Measurements from ENCODE around the gene RAP1GAP2. TPM values are rescaled to one million over a fixed set of nuclear protein-coding genes. Genes with fewer than 3 reads are reported as not detected.
A peak's percentile ranks its signal among the peaks of the same experiment; 100 is the strongest.

The RAP1GAP2 gene
- total and polyA plus RNA-seq, 7 experiments from 2014 or later: 0.54 to 95.6 (median 2.6) TPM

- DNase-seq (no peak), ATAC-seq (no peak)
- Histone ChIP-seq H3K9me3 (ENCODE audit: control insufficient read depth in 2 of 3, low read length in 3 of 3) (no peaks in the 10 kb centered on the region), H3K27me3 (ENCODE audit: control insufficient read depth in 2 of 2, insufficient read depth in 2 of 2, low read length in 2 of 2) (no peaks in the 10 kb centered on the region), H3K36me3 (ENCODE audit: control insufficient read depth in 2 of 3, insufficient read depth in 3 of 3, low read length in 3 of 3) (peaks cover 0 to 41% (median 4%) of the 10 kb centered on the region in 3 experiments), H3K27ac (ENCODE audit: low read depth, low read length) (no peak overlapping the region), H3K4me3 (ENCODE audit: low read length) (no peak overlapping the region), H3K4me1 (ENCODE audit: control insufficient read depth in 2 of 2, insufficient read depth in 2 of 2, low read length in 2 of 2) (no peaks in the 10 kb centered on the region)
- Mint-ChIP-seq H3K9me3 (peaks cover 0 to 1% (median 0%) of the 10 kb centered on the region in 11 donors), H3K27ac (no peak overlapping the region), H3K36me3 (peaks cover 0 to 49% (median 12%) of the 10 kb centered on the region in 5 donors), H3K27me3 (no peaks in the 10 kb centered on the region), H3K4me1 (peaks cover 0 to 30% (median 2%) of the 10 kb centered on the region in 7 donors), H3K4me3 (no peak overlapping the region)
- intact Hi-C loops (cut with micrococcal nuclease): no loop called here
- CTCF ChIA-PET: no interaction called here
- POLR2A ChIA-PET: no interaction called here
Observed at GRCh38 chr17:2906901-2907300, 110.7 kb downstream of the RAP1GAP2 start.

GRCh38 chr17:2909175-2909845 lies 113.1 kb downstream of the RAP1GAP2 start:
- ChIA-PET CTCF (no interaction called here), POLR2A (no interaction called here)
- H3K4me3 ChIP-seq (ENCODE audit: low read length): no peak overlapping the region
- H3K4me1 ChIP-seq (ENCODE audit: control insufficient read depth in 2 of 2, insufficient read depth in 2 of 2, low read length in 2 of 2): no peaks in the 10 kb centered on the region
- no peaks in the 10 kb centered on the region for H3K27me3 Mint-ChIP-seq
- peaks cover 0 to 45% (median 4%) of the 10 kb centered on the region in 3 experiments for H3K36me3 ChIP-seq (ENCODE audit: control insufficient read depth in 2 of 3, insufficient read depth in 3 of 3, low read length in 3 of 3)
- ATAC-seq (no peak), DNase-seq (no peak)
- no peaks in the 10 kb centered on the region for H3K27me3 ChIP-seq (ENCODE audit: control insufficient read depth in 2 of 2, insufficient read depth in 2 of 2, low read length in 2 of 2)
- no peak overlapping the region for H3K4me3 Mint-ChIP-seq
- H3K4me1 Mint-ChIP-seq: peaks cover 0 to 23% (median 2%) of the 10 kb centered on the region in 7 donors
- peaks cover 0 to 61% (median 18%) of the 10 kb centered on the region in 5 donors for H3K36me3 Mint-ChIP-seq
- H3K9me3 ChIP-seq (ENCODE audit: control insufficient read depth in 2 of 3, low read length in 3 of 3): no peaks in the 10 kb centered on the region
- intact Hi-C loops (cut with micrococcal nuclease): no loop called here
- peak overlapping the region in 1 of 9 donors; percentile 17 for H3K27ac Mint-ChIP-seq
- peaks cover 0 to 1% (median 0%) of the 10 kb centered on the region in 11 donors for H3K9me3 Mint-ChIP-seq
- no peak overlapping the region for H3K27ac ChIP-seq (ENCODE audit: low read depth, low read length)

- Histone ChIP-seq H3K4me3 (ENCODE audit: low read length) (no peak overlapping the region), H3K27ac (ENCODE audit: low read depth, low read length) (no peak overlapping the region), H3K4me1 (ENCODE audit: control insufficient read depth in 2 of 2, insufficient read depth in 2 of 2, low read length in 2 of 2) (no peaks in the 10 kb centered on the region), H3K9me3 (ENCODE audit: control insufficient read depth in 2 of 3, low read length in 3 of 3) (no peaks in the 10 kb centered on the region), H3K36me3 (ENCODE audit: control insufficient read depth in 2 of 3, insufficient read depth in 3 of 3, low read length in 3 of 3) (peaks cover 0 to 45% (median 4%) of the 10 kb centered on the region in 3 experiments), H3K27me3 (ENCODE audit: control insufficient read depth in 2 of 2, insufficient read depth in 2 of 2, low read length in 2 of 2) (no peaks in the 10 kb centered on the region)
- Mint-ChIP-seq H3K9me3 (peaks cover 0 to 1% (median 0%) of the 10 kb centered on the region in 11 donors), H3K4me1 (peaks cover 0 to 23% (median 2%) of the 10 kb centered on the region in 7 donors), H3K27ac (no peak overlapping the region), H3K27me3 (no peaks in the 10 kb centered on the region), H3K4me3 (no peak overlapping the region), H3K36me3 (peaks cover 0 to 61% (median 18%) of the 10 kb centered on the region in 5 donors)
- intact Hi-C loops (cut with micrococcal nuclease): no loop called here
- ATAC-seq: no peak
- POLR2A ChIA-PET: no interaction called here
- CTCF ChIA-PET: no interaction called here
- DNase-seq: no peak
Observed at GRCh38 chr17:2909846-2910234, 113.6 kb downstream of the RAP1GAP2 start.

- H3K9me3 Mint-ChIP-seq: peaks cover 0 to 1% (median 0%) of the 10 kb centered on the region in 11 donors
- no peak overlapping the region for H3K27ac Mint-ChIP-seq
- intact Hi-C loops (cut with micrococcal nuclease): no loop called here
- ATAC-seq: no peak
- Histone ChIP-seq H3K4me1 (ENCODE audit: control insufficient read depth in 2 of 2, insufficient read depth in 2 of 2, low read length in 2 of 2) (no peaks in the 10 kb centered on the region), H3K27ac (ENCODE audit: low read depth, low read length) (no peak overlapping the region), H3K27me3 (ENCODE audit: control insufficient read depth in 2 of 2, insufficient read depth in 2 of 2, low read length in 2 of 2) (no peaks in the 10 kb centered on the region), H3K9me3 (ENCODE audit: control insufficient read depth in 2 of 3, low read length in 3 of 3) (no peaks in the 10 kb centered on the region), H3K4me3 (ENCODE audit: low read length) (no peak overlapping the region), H3K36me3 (ENCODE audit: control insufficient read depth in 2 of 3, insufficient read depth in 3 of 3, low read length in 3 of 3) (peaks cover 0 to 33% (median 4%) of the 10 kb centered on the region in 3 experiments)
- no peaks in the 10 kb centered on the region for H3K27me3 Mint-ChIP-seq
- no peak for DNase-seq
- ChIA-PET CTCF (no interaction called here), POLR2A (no interaction called here)
- H3K36me3 Mint-ChIP-seq: peaks cover 0 to 59% (median 18%) of the 10 kb centered on the region in 5 donors
- H3K4me1 Mint-ChIP-seq: peaks cover 0 to 17% (median 2%) of the 10 kb centered on the region in 7 donors
- H3K4me3 Mint-ChIP-seq: no peak overlapping the region
Observed at GRCh38 chr17:2911035-2911754, 115.0 kb downstream of the RAP1GAP2 start.

- ChIA-PET POLR2A (no interaction called here), CTCF (no interaction called here)
- Histone ChIP-seq H3K27me3 (ENCODE audit: control insufficient read depth in 2 of 2, insufficient read depth in 2 of 2, low read length in 2 of 2) (no peaks in the 10 kb centered on the region), H3K4me3 (ENCODE audit: low read length) (no peak overlapping the region), H3K4me1 (ENCODE audit: control insufficient read depth in 2 of 2, insufficient read depth in 2 of 2, low read length in 2 of 2) (no peaks in the 10 kb centered on the region), H3K36me3 (ENCODE audit: control insufficient read depth in 2 of 3, insufficient read depth in 3 of 3, low read length in 3 of 3) (peaks cover 0 to 28% (median 4%) of the 10 kb centered on the region in 3 experiments), H3K27ac (ENCODE audit: low read depth, low read length) (no peak overlapping the region), H3K9me3 (ENCODE audit: control insufficient read depth in 2 of 3, low read length in 3 of 3) (no peaks in the 10 kb centered on the region)
- H3K36me3 Mint-ChIP-seq: peaks cover 0 to 54% (median 16%) of the 10 kb centered on the region in 5 donors
- H3K9me3 Mint-ChIP-seq: peaks cover 0 to 1% (median 0%) of the 10 kb centered on the region in 11 donors
- H3K4me1 Mint-ChIP-seq: peaks cover 0 to 17% (median 2%) of the 10 kb centered on the region in 7 donors
- no peak overlapping the region for H3K4me3 Mint-ChIP-seq
- intact Hi-C loops (cut with micrococcal nuclease): no loop called here
- no peaks in the 10 kb centered on the region for H3K27me3 Mint-ChIP-seq
- H3K27ac Mint-ChIP-seq: peak overlapping the region in 2 of 9 donors; percentile 8 to 9
- ATAC-seq: no peak
- no peak for DNase-seq
Observed at GRCh38 chr17:2911755-2912111, 115.5 kb downstream of the RAP1GAP2 start.

GRCh38 chr17:2912754-2913153 lies 116.5 kb downstream of the RAP1GAP2 start:
- no peak overlapping the region for H3K4me3 Mint-ChIP-seq
- Histone ChIP-seq H3K4me3 (ENCODE audit: low read length) (no peak overlapping the region), H3K36me3 (ENCODE audit: control insufficient read depth in 2 of 3, insufficient read depth in 3 of 3, low read length in 3 of 3) (peaks cover 0 to 18% (median 4%) of the 10 kb centered on the region in 3 experiments), H3K27me3 (ENCODE audit: control insufficient read depth in 2 of 2, insufficient read depth in 2 of 2, low read length in 2 of 2) (no peaks in the 10 kb centered on the region), H3K9me3 (ENCODE audit: control insufficient read depth in 2 of 3, low read length in 3 of 3) (no peaks in the 10 kb centered on the region), H3K27ac (ENCODE audit: low read depth, low read length) (no peak overlapping the region), H3K4me1 (ENCODE audit: control insufficient read depth in 2 of 2, insufficient read depth in 2 of 2, low read length in 2 of 2) (no peaks in the 10 kb centered on the region)
- peaks cover 0 to 51% (median 8%) of the 10 kb centered on the region in 5 donors for H3K36me3 Mint-ChIP-seq
- DNase-seq (no peak), ATAC-seq (no peak)
- CTCF ChIA-PET: no interaction called here
- no peak overlapping the region for H3K27ac Mint-ChIP-seq
- H3K4me1 Mint-ChIP-seq: peaks cover 0 to 17% (median 2%) of the 10 kb centered on the region in 7 donors
- POLR2A ChIA-PET: no interaction called here
- no peaks in the 10 kb centered on the region for H3K9me3 Mint-ChIP-seq
- H3K27me3 Mint-ChIP-seq: no peaks in the 10 kb centered on the region
- intact Hi-C loops (cut with micrococcal nuclease): no loop called here
